GM21717 (cell line): ENCODE data around the gene AMY1A.
"Not testable (repeated sequence)": the region's sequence is repeated elsewhere in the genome, so short reads cannot be mapped to it uniquely, and the experiment has no call there.

Experiments used
- ATAC-seq: cut with Tn5 transposase; IDR thresholded peaks from one replicate; pipeline ENCODE4 v1.9.1; 2021; ENCODE audit warnings: mild to moderate bottlenecking, moderate library complexity; ENCODE audit not compliant: unreplicated experiment

Gene AMY1A

DNA sequence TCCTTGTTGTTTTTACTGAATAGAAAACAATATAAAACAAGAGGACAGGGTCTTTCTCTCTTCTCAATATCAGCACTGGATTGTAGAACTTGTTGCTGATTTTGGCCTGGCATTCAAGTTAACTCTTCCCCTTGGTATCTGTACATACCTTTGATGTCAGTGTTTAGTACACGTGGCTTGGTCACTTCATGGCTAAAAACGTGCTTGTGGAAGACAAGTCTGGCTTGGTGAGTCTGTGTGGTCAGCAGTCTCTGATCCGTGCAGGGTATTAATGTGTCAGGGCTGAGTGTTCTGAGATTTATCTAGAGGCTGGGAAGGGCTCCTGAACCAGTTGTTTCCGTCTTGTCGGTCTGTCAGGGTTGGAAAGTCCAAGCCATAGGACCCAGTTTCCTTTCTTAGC, at the start of gene AMY1A:
Gene AMY1A (plus strand): TSS at position 301 of the 400 bp plus-strand sequence. CDS start 571 bp downstream, outside the sequence.
- not testable (repeated sequence) for ATAC-seq

DNA sequence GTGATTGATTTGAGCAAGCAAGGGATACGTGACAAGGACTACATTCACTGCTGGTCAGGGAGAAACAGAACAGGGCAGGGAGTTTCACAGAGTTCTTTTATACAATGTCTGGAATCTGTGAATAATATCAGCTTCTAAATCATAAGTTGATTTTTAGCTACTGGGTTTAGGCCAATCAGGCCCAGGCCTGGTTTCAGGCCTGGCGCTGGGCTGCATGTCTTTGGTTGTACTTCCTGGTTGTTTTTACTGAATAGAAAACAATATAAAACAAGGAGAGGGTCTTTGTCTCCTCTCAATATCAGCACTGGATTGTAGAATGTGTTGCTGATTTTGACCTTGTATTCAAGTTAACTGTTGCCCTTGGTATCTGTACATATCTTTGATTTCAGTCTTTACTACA, 39.2 kb upstream of the AMY1A start:
- ATAC-seq, result no peak

DNA sequence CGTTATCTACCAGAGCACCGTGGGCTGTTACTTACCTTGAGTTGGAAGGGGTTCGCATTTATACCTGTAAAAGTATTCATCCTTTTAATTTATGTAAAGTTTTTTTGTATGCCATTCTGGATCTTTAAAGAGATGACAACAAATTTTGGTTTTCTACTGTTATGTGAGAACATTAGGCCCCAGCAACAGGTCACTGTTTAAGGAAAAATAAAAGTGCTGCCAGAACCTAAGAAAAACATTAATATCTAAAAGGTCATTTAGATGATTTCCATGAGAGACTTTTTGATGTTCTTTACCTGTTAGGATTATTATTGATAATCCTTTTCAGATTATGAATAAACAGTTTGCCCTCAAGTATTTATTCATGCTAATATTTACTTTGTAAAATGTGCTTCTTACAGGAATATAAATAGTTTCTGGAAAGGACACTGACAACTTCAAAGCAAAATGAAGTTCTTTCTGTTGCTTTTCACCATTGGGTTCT, 38.5 kb upstream of the AMY1A start, which contains the start of gene AMY2A:
Gene AMY2A (plus strand): TSS at position 434 of the 484 bp plus-strand sequence. CDS start 14 bp downstream, at position 448.
- not testable (repeated sequence) for ATAC-seq

DNA sequence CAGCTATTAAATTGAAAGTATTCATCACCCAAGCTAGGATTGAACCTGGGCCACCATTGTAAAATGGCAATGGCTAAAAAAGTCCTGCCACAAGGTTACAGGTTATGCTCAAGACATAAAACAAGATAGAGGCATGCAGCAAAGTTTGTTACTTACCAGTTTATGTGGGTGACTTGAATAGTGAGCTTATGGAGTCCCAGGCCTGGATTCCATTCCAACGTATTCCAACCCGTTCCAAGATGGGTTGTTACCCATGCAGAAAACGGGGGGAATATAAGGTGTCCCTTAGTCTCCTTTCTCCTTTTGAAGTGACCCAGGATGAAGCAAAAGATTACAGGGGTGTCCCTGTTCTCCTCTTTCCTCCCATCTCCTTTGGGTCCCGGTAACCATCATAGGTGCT, 28.1 kb upstream of the AMY1A start:
- not testable (repeated sequence) for ATAC-seq

DNA sequence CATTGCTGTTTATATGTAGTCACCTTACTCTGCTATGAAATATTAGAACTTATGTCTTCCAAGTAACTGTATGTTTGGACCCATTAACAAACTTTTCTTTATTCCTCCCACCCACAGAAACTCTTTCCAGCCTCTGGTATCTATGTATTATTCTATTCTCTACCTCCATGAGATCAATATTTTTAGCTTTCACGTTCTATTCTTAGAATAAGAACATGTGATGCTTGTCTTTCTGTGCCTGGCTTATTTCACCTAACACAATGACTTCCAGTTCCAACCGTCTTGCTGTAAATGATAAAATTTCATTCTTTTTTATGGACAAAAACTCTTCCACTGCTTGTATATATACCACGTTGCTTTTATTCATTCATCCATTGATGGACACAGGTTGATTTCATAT, 14.4 kb upstream of the AMY1A start:
- ATAC-seq, result not testable (repeated sequence)

DNA sequence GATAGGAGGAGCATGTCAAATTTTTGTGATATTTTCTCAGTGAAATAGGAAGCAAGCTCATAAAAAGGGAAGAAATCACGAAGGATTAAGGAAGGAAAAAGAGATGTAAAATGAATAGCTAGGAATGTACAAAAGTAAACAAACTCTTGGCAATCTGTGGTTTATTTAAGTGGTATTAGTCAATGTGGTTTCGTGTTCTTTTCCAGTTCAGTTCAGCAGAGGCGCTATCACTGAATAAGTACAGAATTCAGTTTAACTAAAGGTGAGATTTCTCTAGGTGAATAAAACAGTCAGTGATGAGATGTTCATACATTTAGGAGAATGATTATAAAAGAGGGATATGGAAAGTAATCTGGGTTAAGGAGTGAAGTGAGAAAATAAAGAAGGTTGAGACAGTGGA, 11.7 kb upstream of the AMY1A start:
- not testable (repeated sequence) for ATAC-seq

DNA sequence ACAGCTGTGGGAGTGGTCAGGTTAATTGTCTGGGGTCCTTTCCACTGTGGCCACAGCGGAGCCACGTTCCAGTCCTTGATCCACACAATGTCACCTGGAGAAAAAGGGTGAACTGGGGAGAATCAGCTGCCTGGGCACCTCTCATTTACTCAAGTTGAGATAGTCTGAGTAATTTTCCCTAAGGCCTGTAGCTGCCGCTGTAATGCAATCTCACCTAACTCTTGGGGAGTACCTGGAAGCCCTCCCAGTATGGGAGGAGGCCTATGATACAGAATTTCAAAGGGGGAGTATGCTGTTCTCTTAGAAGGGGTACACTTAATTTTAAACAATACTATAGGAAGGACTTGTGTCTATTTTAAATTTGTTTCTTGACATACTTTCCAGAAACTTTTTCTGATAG, 5.3 kb upstream of the AMY1A start:
- not testable (repeated sequence) for ATAC-seq

DNA sequence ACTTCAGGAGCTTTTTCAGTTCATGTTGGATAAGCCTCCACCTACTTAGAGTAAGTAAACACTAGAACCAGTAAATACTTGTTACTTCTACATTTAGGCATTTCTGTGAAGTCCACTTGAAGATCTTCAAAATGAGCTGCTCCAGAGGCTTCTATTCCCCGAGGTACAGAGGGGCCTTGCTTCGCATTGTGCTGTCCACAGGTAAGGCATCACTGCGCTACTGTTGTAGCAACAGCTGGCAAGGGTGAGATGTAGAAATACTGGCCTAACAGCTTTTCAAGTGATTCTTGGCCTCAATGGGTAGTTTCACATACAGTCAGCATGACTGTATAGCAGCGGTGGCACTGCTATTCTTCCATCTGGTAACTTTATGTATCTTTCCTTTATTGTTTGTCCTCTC, 4.7 kb upstream of the AMY1A start:
- ATAC-seq, result not testable (repeated sequence)

DNA sequence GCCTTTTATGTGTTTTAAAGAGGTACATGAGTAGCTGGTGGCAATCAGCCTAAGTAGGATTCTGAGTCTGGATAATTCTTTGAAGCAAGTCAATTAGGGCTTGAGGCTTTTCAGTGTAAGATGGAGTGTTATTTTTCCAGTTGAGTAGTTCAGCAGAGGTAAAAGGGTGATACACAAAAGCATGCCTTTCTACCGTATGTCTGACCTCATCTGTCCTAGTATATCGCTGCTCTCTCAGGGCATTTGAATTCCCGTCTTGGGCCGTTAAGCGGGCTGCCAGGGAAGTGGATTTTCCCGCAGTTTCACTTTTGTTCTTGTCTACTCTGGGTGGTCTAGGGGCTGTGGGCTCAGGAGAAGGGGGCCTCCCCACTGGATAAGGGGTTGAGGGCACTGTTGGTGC, 1.4 kb upstream of the AMY1A start:
- not testable (repeated sequence) for ATAC-seq

DNA sequence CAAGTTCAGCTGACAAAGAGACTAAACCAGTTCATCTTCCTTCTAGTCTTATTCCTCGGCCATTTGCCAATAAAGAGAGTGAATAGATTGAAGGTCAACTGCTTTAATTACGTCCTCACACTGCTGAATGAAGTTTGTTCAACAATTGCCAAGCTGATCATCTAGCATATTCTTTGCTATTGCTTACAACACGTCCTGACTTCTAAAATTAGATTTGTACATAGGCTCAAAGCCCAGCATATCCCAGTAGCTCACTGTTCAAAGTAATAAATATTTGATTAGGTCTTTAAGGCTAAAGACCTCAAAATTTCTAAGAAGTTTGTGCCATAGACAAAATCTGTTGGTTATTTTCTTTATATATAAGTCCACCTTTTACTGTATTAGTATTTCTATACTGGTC, 20.8 kb downstream of the AMY1A start:
- not testable (repeated sequence) for ATAC-seq

DNA sequence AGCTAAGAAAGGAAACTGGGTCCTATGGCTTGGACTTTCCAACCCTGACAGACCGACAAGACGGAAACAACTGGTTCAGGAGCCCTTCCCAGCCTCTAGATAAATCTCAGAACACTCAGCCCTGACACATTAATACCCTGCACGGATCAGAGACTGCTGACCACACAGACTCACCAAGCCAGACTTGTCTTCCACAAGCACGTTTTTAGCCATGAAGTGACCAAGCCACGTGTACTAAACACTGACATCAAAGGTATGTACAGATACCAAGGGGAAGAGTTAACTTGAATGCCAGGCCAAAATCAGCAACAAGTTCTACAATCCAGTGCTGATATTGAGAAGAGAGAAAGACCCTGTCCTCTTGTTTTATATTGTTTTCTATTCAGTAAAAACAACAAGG, 40.5 kb downstream of the AMY1A start, which contains the start of gene AMY1B:
Gene AMY1B (minus strand): TSS at position 101 of the 400 bp plus-strand sequence. CDS start 571 bp downstream, outside the sequence.
- ATAC-seq, result not testable (repeated sequence)

DNA sequence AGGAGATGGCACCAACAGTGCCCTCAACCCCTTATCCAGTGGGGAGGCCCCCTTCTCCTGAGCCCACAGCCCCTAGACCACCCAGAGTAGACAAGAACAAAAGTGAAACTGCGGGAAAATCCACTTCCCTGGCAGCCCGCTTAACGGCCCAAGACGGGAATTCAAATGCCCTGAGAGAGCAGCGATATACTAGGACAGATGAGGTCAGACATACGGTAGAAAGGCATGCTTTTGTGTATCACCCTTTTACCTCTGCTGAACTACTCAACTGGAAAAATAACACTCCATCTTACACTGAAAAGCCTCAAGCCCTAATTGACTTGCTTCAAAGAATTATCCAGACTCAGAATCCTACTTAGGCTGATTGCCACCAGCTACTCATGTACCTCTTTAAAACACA, 41.9 kb downstream of the AMY1A start:
- ATAC-seq, result not testable (repeated sequence)

DNA sequence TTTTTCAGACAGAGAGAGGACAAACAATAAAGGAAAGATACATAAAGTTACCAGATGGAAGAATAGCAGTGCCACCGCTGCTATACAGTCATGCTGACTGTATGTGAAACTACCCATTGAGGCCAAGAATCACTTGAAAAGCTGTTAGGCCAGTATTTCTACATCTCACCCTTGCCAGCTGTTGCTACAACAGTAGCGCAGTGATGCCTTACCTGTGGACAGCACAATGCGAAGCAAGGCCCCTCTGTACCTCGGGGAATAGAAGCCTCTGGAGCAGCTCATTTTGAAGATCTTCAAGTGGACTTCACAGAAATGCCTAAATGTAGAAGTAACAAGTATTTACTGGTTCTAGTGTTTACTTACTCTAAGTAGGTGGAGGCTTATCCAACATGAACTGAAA, 45.1 kb downstream of the AMY1A start:
- not testable (repeated sequence) for ATAC-seq

DNA sequence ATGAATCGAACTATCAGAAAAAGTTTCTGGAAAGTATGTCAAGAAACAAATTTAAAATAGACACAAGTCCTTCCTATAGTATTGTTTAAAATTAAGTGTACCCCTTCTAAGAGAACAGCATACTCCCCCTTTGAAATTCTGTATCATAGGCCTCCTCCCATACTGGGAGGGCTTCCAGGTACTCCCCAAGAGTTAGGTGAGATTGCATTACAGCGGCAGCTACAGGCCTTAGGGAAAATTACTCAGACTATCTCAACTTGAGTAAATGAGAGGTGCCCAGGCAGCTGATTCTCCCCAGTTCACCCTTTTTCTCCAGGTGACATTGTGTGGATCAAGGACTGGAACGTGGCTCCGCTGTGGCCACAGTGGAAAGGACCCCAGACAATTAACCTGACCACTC, 45.7 kb downstream of the AMY1A start:
- not testable (repeated sequence) for ATAC-seq

DNA sequence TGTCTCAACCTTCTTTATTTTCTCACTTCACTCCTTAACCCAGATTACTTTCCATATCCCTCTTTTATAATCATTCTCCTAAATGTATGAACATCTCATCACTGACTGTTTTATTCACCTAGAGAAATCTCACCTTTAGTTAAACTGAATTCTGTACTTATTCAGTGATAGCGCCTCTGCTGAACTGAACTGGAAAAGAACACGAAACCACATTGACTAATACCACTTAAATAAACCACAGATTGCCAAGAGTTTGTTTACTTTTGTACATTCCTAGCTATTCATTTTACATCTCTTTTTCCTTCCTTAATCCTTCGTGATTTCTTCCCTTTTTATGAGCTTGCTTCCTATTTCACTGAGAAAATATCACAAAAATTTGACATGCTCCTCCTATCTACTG, 52.1 kb downstream of the AMY1A start:
- ATAC-seq, result not testable (repeated sequence)

DNA sequence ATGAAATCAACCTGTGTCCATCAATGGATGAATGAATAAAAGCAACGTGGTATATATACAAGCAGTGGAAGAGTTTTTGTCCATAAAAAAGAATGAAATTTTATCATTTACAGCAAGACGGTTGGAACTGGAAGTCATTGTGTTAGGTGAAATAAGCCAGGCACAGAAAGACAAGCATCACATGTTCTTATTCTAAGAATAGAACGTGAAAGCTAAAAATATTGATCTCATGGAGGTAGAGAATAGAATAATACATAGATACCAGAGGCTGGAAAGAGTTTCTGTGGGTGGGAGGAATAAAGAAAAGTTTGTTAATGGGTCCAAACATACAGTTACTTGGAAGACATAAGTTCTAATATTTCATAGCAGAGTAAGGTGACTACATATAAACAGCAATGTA, 54.8 kb downstream of the AMY1A start:
- ATAC-seq, result not testable (repeated sequence)
